Astrocyte of the hippocampus (primary cell): ENCODE measurements around the gene NEUROD6.
A peak's percentile ranks its signal among the peaks of the same experiment; 100 is the strongest.

ENCODE experiments used
- DNase-seq: peaks from one replicate; pipeline ENCODE4 v3.0.0; 2011; ENCODE audit warnings: low read depth, low spot score

Gene NEUROD6

DNA sequence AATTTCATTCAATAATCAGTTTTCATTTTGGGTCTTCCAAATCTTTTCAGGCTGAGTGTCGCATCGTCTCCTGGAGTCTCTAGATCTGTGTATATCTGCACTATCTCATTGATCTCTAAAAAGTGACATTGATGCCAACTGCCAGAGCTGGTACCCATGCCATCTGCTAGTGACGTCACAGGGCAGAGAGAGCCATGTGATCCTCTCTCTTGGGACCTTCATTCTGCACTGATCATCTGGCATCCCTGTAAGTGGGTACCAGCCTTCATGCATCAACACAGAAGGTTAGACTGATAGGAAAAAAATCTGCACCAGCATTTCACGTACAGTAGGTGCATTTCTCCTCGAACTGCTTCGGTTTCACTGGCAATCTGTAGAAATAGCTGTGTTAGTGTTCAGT, at the start of gene NEUROD6:
Gene NEUROD6 (minus strand): TSS at position 124 of the 400 bp plus-strand sequence. CDS start 1,458 bp downstream, outside the sequence.
- no peak for DNase-seq

- no peak for DNase-seq
Observed at GRCh38 chr7:31384466-31384865, 43.9 kb upstream of the NEUROD6 start.

DNA sequence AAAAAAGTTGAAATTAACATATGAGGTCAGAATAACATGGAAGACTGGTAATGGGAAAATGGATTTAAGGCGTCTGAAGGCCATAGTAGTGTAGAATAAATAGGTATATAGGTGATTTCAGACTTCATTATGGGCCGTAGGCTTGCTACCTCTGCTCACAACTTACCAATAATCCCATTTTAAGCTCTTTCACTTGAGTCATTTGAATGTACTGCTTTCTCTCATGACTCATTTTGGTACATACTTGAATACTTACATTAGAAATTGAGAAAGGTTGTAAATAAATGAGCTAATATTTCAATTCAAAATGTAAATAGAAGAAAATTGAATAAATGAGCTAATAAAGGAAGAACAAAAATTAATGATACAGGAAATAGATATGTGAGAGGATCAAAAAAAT, 42.2 kb upstream of the NEUROD6 start:
- DNase-seq, result no peak

GRCh38 chr7:31373337-31374289, 33.1 kb upstream of the NEUROD6 start:
- peak; percentile 83 for DNase-seq

GRCh38 chr7:31372231-31372959, 31.9 kb upstream of the NEUROD6 start:
- DNase-seq, result no peak

DNA sequence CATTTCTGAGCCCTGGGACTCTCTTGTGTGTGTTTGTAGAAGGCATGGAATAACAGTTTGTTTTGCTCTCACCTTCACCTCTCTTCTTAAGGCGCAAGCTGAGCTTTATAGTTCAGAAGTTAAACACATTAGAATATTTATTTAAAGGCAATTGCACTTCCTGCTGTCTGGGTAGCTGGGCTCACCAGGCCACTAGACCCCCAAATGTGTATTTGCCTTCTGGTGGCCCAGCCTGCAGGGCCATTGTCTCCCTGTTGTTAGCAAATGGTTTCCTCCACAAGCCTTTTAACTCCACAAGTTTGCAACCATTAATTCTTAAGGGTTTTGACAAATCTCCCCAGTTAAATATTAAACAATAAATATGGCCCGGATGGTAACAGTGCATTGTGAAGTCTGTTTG, 31.1 kb upstream of the NEUROD6 start:
- DNase-seq, result no peak

DNA sequence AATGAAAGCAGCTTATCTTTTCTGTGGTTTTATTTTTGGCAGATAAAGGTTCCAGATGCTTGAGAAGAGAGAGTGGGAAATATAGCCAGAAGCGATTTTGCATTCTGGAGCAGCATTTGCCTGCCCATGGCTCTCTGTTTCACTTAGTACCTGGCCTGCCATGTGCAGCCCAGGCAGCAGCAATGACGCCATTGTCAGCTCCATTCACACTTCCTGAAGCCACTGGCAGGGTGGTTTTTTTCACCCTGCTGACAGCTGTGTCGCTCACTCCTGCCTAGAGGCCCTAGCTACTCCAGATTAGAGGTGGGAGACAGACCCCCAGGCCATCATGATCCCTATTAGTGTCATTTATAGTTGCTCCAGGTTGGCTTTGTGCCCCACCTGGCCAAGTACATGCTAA, 30.1 kb upstream of the NEUROD6 start:
- peak; percentile 20 for DNase-seq

DNA sequence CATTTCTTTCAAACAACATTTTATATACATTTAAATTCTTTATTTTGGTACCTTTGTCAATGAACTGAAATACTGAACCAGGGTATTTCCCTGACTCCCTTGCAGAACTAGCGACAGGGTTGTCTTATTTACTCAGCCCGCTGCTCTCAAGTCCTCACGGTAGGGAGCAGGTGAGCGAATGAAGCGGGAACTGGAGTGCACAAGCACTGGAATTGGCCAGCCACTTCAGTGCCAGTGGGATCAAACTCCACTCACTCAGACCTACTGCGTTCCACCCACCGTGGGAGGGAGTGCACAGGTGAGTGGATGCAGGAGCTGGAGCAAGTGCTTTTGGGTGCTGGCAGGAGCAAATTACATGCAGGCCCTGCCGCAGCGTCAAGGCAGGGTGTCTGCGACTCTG, 28.1 kb upstream of the NEUROD6 start:
- DNase-seq, result no peak

GRCh38 chr7:31363496-31363895, 23.0 kb upstream of the NEUROD6 start:
- no peak for DNase-seq

- no peak for DNase-seq
Observed at GRCh38 chr7:31363051-31363450, 22.5 kb upstream of the NEUROD6 start.

- DNase-seq, result no peak
Observed at GRCh38 chr7:31362401-31362800, 21.9 kb upstream of the NEUROD6 start.

DNA sequence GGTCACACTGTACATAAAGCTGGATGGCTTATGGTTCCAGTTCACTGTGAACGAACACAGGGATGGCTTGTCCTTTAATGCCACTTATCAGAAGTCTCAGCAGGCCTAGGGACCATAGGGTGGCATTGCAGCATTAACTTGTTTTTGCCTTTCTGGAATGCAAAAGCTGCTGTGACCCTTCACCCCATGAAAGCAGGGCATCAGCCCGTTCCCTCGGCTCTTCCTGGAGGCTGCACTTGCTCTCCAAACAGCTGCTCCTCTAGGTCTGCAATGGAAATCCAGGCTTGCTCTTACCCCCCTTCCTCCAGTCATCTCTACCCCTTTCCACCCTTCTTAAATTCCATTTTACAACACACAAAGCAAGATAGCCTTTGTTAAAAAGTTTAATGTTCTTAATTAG, 17.9 kb upstream of the NEUROD6 start:
- DNase-seq, result no peak

- DNase-seq, result no peak
Observed at GRCh38 chr7:31345421-31345820, 4.9 kb upstream of the NEUROD6 start.

DNA sequence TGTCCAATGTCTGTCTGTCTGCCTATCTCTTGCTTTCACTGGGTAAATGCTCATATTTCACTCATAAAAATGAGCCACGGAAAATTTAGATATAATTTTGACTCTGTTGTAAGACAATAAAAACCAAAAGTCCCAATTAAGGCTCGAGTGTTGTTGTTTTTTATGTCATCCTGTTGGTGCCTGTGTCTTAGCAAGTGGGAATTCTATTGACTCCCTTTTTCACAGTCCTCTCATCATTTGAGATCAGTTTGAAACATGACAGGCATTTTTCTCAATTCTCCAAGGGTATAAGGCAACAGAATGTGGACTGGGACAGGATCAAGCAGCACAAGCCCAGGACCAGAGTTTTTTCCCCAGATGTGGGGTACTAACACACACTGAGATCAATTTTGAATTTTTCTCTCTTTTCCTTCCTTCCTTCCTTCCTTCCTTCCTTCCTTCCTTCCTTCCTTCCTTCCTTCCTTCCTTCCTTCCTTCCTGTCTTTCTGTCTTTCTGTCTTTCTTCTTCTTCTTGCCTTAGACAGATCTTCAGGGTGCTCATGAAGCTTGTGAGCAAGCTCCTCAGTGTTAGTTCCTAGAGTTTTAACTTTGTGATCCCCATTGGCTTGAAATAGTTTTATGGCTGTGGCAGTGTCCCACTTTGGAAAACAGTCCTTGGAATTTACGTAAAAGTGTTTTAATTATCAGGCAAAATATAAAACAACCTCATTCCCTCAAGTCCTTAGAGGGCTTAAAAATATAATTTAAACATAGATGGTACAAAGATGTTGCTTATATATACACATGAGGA, 3.2 kb upstream of the NEUROD6 start:
- DNase-seq, result no peak

DNA sequence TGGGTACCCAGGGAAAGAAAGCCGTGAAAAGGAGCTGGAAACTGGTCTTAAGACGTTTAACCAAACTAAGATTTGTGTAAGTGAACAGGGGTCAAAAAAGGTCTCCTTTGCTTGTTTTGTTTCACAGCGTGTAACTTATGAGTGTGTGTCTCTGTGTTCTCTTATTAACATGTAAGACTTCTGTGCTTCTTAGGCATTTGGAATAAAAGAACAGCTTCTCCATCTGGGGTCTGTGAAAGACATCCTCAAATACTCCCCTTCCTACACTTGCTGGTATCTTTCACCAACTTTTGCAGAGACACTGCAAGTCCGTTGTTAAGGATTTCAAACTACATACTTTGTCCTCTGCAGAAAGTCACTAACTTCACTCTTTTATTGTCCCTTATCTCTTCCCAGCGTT, 615 bp upstream of the NEUROD6 start:
- DNase-seq, result no peak

DNA sequence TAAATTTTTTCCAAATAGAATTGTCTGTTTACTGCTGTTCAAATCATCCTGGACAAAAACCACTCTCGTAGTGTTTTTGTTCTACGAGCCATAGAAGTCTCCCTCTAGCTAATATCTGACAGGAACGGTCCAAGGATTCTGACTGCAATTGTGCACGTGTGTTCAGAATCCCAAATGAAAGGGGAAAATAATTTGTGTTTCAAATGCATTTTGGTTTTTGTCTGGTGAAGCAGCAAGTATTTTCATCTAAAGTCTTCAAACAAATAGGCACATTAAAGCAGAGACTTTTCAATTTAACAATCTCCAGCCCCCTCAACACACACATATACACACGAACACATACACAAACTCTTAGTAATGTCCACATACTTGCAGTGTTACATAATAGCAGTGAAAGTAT, 475 bp downstream of the NEUROD6 start:
- DNase-seq, result no peak

DNA sequence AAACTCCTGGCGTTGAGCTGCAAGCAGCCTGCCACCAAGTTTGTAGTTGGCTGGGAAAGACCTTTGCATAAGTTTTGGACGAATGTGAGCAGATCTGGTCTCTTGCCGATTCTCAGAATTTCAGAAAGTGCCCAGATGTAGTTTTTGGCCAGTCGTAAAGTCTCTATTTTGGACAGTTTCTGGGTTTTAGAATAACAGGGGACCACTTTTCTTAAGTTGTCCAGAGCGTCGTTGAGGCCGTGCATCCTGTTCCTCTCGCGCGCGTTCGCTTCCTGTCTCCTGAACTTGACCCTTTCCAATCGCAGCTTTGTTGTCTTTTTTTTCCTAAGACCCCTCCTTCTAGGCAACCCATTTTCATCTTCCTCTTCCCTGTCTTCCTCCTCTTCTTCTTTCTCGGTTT, 1.8 kb downstream of the NEUROD6 start:
- no peak for DNase-seq

DNA sequence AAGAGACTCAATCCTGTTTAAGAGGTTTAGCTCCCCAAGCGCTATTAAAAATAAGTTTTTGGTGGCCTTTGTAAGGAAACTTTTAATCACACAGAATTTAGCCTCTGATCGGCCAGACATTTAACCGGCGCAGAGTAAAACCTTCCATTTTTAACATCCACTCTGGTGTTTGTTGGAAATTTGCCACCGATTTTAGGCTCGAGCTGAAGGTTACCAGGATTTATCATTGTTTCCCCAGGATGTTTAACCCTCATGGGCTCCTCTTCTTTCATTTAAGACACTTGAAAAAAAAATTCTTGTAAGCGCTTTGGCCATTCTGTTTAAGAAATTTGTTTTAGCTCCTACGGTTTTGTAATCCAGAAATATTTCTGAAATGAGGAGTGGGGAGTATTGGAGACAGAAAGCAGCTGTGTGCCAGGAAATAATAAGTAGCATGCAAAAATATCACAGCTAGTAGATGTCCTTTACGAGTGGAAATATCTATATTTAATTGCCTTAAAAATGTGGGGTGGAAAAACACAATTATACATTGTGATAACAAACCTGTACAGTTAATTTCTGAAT, 3.4 kb downstream of the NEUROD6 start:
- DNase-seq, result no peak

- no peak for DNase-seq
Observed at GRCh38 chr7:31336202-31337001, 4.1 kb downstream of the NEUROD6 start.

DNA sequence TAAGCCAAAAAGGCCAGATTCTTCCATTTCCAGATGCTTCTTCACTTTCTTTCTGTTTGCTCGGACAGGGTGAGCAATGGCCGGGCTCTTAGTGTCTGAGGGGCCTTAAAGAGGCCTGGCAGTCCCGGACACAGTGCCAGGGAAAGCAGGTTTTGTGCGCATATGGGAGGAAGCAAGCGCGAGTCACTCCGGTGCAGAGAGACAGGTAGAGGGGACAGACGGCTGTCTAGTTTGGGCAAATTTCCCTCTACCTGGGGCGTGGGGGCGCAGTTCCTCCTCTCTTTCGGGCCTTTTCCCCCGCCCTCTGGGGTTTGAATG, 4.7 kb downstream of the NEUROD6 start:
- no peak for DNase-seq
